CD4-positive, alpha-beta T cell treated with Interleukin-10 for 1 hour (primary cell): ENCODE data around the gene SH3RF2.
"Not testable (repeated sequence)": the region's sequence is repeated elsewhere in the genome, so short reads cannot be mapped to it uniquely, and the experiment has no call there.

ENCODE experiments used
- DNase-seq: peaks from one replicate; pipeline ENCODE4 v3.0.0-alpha.2; 2020

Gene SH3RF2

DNA sequence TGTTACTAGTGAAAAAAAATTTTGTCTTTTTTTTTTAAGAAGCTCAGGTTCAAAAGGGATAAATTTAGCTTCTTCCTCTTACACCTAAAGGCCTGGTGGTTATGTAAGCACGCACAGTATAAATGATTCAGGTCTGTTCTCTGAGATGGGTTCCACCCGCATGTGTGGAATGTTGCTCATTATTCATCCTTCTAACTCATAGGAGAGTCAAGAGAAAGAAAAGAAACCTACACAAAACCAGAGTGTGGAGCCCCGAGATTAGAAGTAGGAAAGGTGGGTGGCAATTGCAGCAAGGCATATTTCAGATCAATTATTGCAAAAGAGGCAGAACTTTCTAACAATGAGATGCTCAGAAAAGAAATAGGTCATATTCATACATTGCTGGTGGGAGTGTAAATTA, 155.5 kb downstream of the SH3RF2 start:
- no peak for DNase-seq

DNA sequence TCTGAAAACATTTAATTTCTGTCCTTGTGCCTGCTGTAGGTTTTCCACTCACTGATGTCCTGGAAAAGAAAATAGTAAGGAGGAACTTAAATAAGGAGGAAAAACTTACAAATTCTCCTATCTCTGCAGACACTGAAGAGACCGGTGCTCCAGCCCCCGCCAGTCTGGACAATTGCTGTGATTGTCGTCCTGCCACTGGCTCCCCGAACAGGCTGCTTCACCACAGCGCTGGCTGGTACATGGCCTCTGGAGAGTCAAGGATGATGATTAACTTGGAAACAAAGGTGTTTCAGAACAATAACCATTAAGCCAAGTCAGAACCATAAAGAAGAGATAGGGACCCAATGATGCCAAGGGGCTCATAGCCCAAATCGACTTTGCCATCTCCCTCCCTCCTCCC, 161.7 kb downstream of the SH3RF2 start:
- DNase-seq, result no peak

DNA sequence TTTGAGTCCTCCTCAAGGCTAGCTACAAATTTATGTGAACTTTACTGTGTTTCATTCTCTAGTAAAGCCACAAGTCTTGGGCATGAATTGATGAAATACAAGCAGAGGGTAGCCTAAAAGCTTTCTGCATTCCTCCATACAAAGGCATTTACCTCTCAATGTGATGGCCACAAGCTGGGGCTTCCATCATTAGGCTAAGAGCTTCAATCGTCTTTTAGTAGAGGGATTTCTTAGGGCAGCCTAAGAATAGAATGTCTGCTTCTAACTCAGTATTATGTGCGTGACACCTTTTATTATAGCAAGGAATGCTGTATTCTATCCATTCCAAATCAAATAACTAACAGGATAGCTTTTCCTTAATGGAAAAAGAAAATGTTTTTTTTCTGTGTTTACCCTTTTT, 165.3 kb downstream of the SH3RF2 start:
- DNase-seq, result no peak

DNA sequence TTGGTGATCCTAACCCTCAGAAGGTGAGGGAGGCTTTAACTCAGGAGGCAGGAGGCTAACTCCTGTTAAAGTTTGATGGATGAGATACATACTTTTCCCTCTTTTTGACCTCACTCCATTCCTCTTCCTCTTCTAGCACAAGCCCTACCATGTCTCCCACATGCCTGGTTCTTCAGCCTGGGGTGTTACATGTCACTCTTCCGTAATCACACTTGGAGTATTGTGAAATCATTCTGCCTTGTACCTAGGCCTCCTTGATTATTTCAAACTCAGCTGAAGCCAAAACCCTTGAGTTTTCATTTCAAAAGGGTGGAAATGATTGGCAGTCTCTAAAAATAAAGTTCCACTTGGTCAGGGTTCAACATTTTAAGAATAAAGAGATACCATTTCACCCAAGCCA, 167.2 kb downstream of the SH3RF2 start:
- DNase-seq, result no peak

DNA sequence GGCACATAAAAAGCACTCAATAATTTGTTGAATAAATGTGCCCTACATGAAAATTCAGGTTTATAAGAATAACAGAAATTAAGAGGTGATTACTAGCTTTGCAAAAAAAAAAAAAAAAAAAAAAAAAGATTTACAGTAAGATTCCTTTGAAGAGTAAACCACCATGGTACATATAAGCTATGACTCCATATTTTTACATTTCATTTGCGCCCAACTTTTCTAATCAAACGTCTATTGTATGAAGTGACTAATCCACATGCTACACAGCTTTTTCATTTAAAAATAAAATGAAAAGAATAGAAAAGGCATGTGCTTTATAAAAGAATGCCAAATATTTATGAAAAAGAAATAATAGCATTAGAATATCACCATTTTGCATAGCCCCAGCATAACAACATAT, 169.1 kb downstream of the SH3RF2 start, which contains the start of gene PLAC8L1:
Gene PLAC8L1, minus strand, starts transcription at position 101 of the 400 bp plus-strand sequence. CDS start 1,266 bp downstream, outside the sequence.
- no peak for DNase-seq

DNA sequence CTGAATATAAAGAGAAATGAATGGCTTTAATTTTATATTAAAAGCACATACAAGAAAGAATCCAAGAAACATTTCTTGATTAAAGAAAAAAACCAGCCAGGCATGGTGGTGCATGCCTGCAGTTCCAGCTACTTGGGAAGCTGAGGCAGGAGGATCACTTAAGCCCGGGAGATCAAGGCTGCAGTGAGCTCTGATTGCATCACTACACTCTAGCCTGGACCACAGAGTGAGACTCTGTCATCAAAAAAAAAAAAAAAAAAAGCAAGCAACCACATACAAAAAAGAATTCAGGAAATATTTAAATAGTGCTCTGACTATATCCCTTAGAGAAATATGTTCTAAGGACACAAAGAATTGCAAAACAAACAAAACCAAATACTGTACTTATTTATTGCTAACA, 171.5 kb downstream of the SH3RF2 start:
- no peak for DNase-seq

DNA sequence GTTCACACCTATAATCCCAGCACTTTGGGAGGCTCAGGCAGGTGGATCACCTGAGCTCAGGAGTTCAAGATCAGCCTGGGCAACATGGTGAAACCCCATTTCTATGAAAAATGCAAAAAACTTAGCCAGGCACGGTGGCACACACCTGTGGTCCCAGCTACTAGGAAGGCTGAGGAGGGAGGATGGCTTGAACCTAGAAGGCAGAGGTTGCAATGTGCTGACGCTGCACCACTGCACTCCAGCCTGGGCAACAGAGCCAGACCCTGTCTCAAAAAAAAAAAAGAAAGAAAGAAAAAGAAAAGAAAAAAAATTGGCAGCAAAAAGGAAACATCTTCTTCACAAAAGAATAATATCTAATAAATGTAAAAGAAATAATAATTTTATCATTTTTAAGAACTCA, 172.5 kb downstream of the SH3RF2 start:
- DNase-seq, result not testable (repeated sequence)

DNA sequence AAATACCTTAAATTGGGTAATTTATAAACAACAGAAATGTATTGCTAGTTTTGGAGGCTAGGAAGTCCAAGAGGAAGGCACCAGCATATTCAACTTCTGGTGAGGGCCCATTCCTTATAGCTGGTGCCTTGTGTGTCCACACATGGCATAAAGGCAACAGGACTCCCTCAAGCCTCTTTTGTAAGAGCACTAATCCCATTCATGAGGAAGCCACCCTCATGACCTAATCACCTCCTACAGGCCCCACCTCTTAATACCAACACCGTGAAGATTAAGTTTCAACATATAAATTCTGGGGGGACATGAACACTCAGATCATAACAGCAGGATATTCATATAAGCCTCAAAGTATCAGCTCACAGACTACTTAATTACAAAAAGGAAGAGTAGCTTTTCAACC, 173.0 kb downstream of the SH3RF2 start:
- DNase-seq, result no peak

DNA sequence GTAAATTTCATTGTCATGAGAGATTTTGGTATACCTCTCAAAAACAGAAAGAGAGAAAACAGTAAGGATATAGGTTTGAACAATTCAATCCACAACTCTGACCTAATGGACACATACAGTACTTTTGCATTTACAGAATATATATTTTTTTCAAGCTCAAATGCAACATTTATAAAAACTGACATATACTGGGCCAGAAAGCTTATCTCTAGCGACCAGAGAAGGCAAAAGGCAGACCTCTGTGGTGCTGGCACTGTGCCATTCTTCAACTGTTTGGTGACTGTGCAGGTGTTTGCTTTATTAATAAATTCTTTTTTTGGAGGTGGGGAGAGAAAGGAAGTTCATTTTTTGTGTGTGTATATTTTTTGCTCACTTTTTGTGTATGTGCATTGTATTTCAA, 175.0 kb downstream of the SH3RF2 start:
- DNase-seq, result no peak

DNA sequence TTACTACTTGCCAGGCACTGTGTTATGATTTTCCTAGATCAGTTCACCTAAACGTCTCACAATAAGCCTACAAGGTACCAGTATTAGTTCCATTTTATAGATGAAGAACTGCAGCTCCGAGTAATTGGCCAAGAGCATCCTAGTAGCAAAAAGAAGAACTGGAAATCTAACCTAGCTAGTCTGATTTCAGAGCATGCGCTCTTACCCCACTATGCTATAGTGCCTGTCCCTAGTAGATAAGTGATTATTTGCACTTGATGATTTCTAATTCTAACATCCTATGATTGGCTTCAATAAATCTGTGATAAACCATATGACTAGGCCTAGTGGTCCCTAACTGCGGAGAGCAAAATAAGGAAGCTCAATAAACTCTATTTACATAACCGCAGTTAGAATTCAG, 176.1 kb downstream of the SH3RF2 start:
- no peak for DNase-seq
